22Rv1 (cell line): Measurements from ENCODE around the gene KLHL40.

Experiments used
- CTCF ChIP-seq: fragments of 450-650 bp; IDR thresholded peaks from 2 replicates; pipeline ENCODE4 v1.5.1; 2017; ENCODE audit warnings: mild to moderate bottlenecking
- ZFX ChIP-seq: fragments of 450-650 bp; IDR thresholded peaks from 2 replicates; pipeline ENCODE4 v1.6.1; 2017; ENCODE audit warnings: antibody characterized with exemption, borderline replicate concordance

- TF ChIP-seq CTCF (no peak), ZFX (no peak)
Measured at GRCh38 chr3:42729404-42730145, 44.2 kb downstream of the KLHL40 start.
